CD1c-positive myeloid dendritic cell (primary cell): ENCODE measurements around the gene BTNL9.
"Not testable (repeated sequence)": the region's sequence is repeated elsewhere in the genome, so short reads cannot be mapped to it uniquely, and the experiment has no call there.

ENCODE experiments used
- DNase-seq: peaks from one replicate; pipeline ENCODE4 v3.0.0-alpha.2; 2016; ENCODE audit errors: extremely low spot score

The BTNL9 gene

GRCh38 chr5:181099602-181100086, 59.6 kb downstream of the BTNL9 start:
- DNase-seq, result no peak

- DNase-seq, result no peak
Observed at GRCh38 chr5:181100121-181100875, 60.2 kb downstream of the BTNL9 start.

GRCh38 chr5:181101030-181101641, 61.1 kb downstream of the BTNL9 start:
- not testable (repeated sequence) for DNase-seq

- not testable (repeated sequence) for DNase-seq
Observed at GRCh38 chr5:181101930-181102674, 62.0 kb downstream of the BTNL9 start.

GRCh38 chr5:181104259-181104568, 64.1 kb downstream of the BTNL9 start:
- DNase-seq, result peak; percentile 4

GRCh38 chr5:181104606-181105390, 64.7 kb downstream of the BTNL9 start:
- DNase-seq, result not testable (repeated sequence)

GRCh38 chr5:181105391-181106025, 65.4 kb downstream of the BTNL9 start:
- DNase-seq, result no peak

- no peak for DNase-seq
Observed at GRCh38 chr5:181107699-181108098, 67.6 kb downstream of the BTNL9 start.

GRCh38 chr5:181108578-181109165, 68.6 kb downstream of the BTNL9 start:
- DNase-seq, result no peak

GRCh38 chr5:181109489-181110013, 69.5 kb downstream of the BTNL9 start:
- DNase-seq, result no peak

GRCh38 chr5:181111010-181111409, 70.9 kb downstream of the BTNL9 start:
- DNase-seq, result no peak
